GM04504 (cell line): ENCODE data around the gene ABTB2.
A peak's percentile ranks its signal among the peaks of the same experiment; 100 is the strongest.

ENCODE experiments used
- DNase-seq: peaks from one replicate; pipeline ENCODE4 v3.0.0-alpha.2; 2012; ENCODE audit warnings: low read depth

The ABTB2 gene

DNA sequence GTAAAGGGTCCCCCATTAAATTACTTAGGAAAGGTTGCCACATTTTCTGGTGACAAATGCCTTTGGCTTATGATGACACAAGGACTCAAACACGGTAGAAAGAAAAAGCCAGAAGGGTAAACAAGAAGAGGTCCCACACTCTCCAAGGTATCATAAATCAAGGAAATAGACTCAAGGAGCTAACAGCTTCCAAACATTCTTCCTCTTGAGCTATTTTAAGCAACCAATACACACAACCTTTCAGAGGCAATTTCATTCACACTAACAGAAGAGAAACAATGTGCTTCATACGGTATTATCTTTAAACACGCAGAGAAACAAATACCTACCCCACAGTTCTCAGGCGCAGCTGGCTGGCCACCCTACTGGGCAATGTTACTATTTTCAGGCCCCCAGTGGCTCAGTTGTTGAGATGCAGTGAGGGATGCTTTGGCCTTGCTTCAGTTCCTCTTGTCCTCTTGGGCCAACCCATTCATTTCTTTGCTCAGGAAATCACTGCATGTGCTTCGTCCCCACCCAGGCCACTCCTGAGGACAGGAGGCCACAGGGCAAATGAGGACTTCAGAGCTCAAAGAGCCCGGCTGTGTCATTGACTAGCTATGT is 15.8 kb downstream of the ABTB2 start:
- DNase-seq: no peak

- DNase-seq: no peak
Measured at GRCh38 chr11:34341096-34341495, 16.7 kb downstream of the ABTB2 start.

GRCh38 chr11:34340653-34341052 is 17.2 kb downstream of the ABTB2 start:
- DNase-seq: no peak

GRCh38 chr11:34339149-34340064 is 18.4 kb downstream of the ABTB2 start:
- DNase-seq: no peak

DNA sequence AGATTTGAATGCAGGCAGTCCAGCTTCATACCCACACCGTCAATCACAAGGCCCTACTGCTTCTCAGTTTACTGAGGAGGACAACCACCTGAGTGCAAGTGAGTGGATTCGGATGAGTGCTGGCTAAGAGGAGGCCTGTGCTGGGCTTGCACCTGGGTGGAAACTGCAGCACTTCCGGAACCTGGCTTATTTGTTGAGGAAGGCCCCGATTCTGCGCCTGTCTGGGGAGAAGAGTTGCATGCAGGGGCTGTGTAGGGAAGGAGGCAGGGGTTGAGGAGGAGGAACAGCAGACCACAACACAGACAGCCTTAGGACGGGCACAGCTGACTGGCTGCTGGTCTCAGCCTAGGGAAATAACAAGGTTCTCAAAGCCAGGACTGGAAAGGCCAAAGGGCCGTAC is 20.8 kb downstream of the ABTB2 start:
- no peak for DNase-seq

DNA sequence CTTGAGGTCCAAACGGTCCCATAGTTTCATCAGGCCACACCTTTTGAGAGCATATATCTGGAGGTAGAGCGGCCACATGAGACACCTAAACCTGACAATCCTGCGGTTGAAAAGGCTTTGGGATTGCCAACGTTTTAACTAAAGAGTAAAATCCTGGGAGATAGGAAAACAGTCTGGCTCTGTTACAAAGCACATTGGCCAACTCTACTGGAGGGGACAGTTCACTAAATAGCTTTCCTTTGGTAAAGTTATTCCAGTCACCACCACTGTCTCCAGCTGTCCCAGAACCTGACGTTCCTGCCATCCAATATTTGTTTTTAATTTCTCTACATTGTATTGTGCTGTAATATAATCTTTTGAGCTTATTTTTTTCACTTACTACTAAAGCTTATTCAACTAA is 22.0 kb downstream of the ABTB2 start:
- DNase-seq: no peak

GRCh38 chr11:34335331-34335730 is 22.5 kb downstream of the ABTB2 start:
- no peak for DNase-seq

DNA sequence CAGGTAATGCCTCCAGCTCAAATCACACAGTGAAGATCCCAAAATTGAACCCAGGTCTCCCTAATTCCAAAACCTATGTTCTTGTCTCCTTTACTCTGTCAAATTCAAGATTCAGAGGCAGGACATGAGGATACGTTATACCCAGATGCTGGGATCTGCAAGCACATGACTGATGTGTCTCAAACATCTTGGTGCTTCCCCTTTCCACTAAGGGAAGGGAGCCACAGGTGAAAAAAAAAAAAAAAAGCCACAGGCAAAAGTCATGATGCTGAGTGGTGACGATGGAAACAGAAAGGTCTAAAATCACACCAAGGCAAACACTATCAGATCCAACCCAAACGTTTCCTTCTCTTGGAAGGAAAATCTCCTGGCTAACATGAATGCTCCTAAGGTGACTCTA is 24.0 kb downstream of the ABTB2 start:
- no peak for DNase-seq

- no peak for DNase-seq
Measured at GRCh38 chr11:34332524-34332923, 25.3 kb downstream of the ABTB2 start.

- DNase-seq: no peak
Measured at GRCh38 chr11:34331736-34332135, 26.1 kb downstream of the ABTB2 start.

DNA sequence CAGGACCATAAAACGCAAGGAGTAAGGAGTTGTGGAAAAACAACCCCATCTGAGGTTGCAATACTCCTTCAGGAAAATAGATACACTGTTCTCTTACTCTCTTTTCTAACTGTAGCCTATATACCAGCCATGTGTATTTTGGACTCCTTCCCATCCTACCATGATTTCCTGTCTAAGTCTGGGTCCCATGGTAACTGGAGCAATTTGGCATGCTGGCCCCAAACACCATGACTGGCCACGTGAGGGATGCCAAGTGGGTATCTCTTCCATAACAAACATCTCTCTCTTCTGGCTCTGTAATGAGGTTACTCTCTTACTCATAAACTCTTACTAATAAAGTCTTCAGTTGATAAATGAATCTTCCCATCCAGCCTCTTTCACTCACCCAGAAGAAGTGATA is 26.5 kb downstream of the ABTB2 start:
- DNase-seq: peak; percentile 48

- DNase-seq: no peak
Measured at GRCh38 chr11:34330653-34331052, 27.2 kb downstream of the ABTB2 start.

DNA sequence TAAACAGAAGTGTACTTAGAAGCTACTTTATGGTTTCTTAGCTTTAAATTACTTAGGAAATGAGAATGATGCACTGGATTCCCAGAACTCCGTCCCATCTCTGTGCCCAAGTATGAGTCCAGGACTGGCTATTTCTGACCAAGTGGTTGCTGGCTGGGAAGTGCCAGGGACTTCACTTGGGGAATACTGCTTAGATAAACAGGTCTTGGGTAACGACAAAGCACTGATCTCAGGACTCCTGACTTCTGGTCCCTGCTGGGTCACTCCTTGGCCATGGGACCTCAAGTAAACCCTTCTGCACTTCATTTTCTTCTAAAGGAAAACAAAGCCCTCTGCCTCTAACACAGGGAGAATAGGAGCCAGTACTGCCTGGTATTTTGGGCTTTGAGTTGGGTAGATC is 27.9 kb downstream of the ABTB2 start:
- DNase-seq: no peak

DNA sequence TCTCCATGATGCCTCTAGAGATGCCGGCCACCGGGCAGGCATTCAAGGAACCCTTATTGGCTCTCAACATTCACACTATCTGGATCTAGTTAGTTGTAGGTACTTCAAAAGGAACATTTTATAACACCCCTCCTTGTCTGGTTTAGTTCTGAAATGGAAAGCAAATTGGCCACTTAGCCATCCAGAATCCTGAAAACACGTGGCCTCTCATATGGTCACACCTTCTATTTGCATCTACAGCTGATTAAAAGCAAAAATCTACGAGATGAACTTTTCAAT is 29.2 kb downstream of the ABTB2 start:
- DNase-seq: no peak

DNA sequence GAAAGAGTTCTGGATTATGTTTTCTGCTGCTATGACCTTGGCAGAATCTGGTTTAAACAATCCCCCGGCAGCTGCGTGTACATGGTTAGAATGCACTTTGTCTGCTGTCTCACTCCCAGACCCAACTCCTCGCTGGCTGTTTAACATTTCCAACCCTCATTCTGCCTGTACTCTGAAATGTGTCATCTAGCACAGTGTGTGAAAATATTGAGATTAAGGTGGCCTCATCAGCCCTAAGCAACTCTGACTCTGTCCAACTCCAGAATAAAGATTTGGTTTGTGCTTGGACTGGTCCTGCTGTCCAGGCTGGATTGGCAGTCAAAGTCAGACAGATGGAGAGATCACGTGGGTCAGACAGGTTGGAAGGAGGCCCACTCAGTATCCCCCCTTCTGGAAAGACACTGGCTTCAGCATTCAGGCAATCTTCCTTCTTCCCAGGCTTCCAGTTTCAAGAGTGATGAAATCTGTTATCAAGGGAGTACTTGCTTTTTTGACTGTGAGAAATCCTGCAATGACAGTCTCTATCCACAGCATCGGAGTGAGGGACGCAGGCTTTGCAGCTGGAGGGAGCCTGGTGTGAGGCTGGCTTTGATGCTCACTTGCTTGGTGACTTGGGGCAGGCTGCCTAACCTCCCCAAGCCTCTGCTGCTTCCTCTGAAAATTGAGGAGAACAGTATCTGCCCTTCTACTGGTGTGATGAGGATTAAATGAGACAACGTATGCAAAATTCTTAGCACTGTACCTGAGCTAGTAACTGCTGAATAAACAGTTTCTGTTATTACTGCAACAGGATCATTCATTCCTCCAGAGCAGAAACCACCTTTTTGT is 29.8 kb downstream of the ABTB2 start:
- no peak for DNase-seq

DNA sequence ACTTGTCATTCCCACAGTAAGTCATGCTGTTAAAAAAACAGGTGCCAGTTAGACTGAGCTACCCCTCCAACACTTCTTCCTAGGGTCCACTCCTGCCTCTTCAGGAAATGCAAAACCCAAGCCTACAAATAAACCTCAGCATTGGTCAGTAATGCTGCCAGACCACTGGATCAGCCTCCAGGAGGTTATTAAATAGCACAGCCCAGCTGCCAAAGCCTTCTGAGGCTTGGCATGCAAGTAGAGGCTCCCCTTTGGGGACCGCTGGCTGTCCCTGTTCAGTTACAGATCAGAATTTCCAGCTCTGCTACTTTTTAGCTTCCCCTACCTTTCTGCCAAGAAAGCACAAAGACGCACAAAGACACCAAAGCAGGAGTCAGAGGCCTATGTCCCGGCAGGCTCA is 33.3 kb downstream of the ABTB2 start:
- DNase-seq: no peak

GRCh38 chr11:34323601-34324000 is 34.2 kb downstream of the ABTB2 start:
- DNase-seq: no peak

- DNase-seq: no peak
Measured at GRCh38 chr11:34318111-34319037, 39.4 kb downstream of the ABTB2 start.

DNA sequence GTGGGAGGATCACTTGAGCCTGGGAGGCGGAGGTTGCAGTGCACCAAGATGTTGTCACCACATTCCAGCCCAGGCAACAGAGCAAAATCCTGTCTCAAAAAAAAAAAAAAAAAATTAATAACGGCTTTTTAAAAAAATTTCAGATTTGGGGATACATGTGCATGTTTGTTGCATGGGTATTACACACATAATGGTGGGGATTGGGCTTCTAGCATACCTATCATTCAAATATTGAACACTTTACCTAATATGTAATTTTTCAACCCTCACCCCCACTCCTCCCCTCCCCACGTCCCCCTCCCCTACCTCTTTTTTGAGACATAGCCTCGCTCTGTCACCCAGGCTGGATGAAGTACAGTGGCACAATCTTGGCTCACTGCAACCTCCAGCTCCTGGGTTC is 40.1 kb downstream of the ABTB2 start:
- DNase-seq: no peak

GRCh38 chr11:34317036-34317360 is 40.8 kb downstream of the ABTB2 start:
- no peak for DNase-seq

- no peak for DNase-seq
Measured at GRCh38 chr11:34316347-34317035, 41.3 kb downstream of the ABTB2 start.

DNA sequence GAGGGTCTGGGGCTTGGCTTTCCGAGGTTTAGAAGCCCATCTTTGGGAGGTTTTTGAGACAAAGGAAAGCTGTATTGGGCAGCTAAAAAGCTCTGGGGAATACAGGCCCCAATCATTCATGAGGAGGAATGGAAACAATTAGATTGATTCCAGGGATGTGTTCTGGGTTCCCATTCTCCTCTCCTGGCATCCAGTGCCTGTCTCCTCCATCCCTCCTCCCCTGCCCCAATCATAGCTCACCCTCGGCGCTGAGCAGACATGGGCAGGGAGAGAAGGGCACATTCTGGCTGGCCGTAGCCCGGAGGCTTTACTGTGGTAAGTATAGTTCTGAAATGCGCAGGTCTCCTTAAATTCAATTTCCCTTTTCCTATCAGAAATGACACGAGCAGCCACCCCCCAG is 42.4 kb downstream of the ABTB2 start:
- no peak for DNase-seq
